Ecto neural progenitor cell (in vitro differentiated cells): ENCODE results near the gene SMURF1.

ENCODE experiments used
- DNase-seq: peaks from one replicate; pipeline ENCODE4 v3.0.0-alpha.2; 2018; ENCODE audit warnings: low spot score

Gene SMURF1

GRCh38 chr7:99098286-99098823 is 45.6 kb downstream of the SMURF1 start:
- no peak for DNase-seq

DNA sequence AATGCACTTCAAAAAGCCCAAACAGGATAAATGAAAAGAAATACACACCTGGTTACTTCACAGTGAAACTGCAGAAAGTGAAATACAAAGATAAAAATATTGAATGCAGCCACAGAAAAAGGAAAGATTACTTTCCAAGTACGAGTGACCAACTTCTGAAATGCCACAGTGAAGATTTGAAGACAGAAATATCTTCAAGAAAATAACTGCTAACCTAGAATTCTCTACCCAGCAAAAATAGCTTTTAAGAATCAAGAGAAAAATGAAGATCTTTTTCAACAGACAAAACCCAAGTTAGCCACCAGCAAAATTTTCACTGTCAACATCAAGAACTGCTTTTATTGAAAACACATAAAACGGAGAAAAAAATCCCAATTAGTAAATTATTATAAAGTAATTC is 46.2 kb downstream of the SMURF1 start:
- DNase-seq, result no peak

GRCh38 chr7:99096124-99096887 is 47.6 kb downstream of the SMURF1 start:
- DNase-seq, result no peak

GRCh38 chr7:99095698-99096097 is 48.2 kb downstream of the SMURF1 start:
- DNase-seq, result no peak

- DNase-seq, result no peak
Observed at GRCh38 chr7:99094401-99094800, 49.5 kb downstream of the SMURF1 start.

- DNase-seq, result no peak
Observed at GRCh38 chr7:99092064-99092720, 51.7 kb downstream of the SMURF1 start.

- DNase-seq, result no peak
Observed at GRCh38 chr7:99090771-99091542, 53.0 kb downstream of the SMURF1 start.

DNA sequence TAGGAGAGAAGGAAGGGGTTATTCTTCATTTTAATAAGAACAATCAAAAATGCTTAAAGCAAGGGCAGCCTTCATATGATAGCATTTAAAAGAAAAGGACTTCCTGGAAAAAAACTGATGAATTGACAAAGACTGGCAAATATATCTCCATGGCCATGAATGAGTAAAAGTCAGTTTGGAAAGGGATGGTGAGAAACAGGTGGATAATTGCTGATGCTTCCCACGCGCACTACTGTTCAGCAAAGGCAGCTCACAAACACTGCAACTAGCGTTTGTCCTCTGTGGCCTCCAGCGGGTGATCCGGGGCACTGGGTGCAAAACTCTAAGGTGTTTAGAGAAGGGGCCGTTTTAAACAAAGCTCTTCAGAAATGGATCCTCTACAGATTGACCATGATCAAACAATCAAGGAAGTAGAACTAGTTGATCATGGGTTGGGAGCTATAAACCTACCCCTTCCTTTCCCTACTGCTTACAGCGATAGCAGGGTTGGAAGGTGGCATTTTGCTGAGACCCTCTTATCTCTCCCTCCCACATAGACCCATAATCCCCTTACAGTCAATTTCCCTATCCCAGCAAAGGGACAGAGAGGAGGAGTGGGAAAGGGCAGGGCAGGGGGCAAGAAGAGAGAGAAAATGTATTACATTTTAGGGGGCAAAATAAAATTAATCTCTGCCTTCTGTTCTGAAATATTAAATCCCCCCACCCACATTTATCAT is 53.8 kb downstream of the SMURF1 start:
- DNase-seq, result no peak

DNA sequence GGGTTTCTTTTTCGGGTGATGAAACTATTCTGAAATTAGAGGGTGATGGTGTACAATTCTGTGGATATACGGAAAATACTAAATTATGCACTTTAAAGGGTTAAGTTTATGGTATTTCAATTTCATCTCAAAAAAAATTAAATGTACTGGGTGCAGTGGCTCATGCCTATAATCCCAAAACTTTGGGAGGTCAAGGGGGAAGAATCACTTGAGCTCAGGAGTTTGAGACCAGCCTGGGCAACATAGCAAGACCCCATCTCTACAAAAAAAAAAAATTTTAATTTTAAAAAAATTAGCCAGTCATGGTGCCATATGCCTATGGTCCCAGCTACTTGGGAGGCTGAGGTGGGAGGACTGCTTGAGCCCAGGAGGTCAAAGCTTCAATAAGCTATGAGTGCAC is 57.0 kb downstream of the SMURF1 start:
- no peak for DNase-seq

DNA sequence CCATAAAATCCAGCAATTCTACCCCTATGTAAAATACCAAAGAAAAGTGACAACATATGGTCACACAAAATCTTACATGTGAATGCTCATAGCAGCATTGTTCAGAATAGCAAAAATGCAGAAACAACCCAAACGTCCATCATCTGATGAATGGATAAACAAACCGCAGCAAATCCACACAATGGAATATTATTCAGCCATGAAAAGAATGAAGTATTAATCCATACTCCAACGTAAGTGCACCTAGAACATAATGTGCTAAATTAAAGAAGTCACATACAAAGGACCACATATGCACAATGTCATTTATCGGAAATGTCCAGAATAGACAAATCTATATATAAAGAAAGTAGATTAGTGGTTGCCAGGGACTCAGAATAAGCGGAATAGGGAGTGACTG is 57.4 kb downstream of the SMURF1 start:
- no peak for DNase-seq

DNA sequence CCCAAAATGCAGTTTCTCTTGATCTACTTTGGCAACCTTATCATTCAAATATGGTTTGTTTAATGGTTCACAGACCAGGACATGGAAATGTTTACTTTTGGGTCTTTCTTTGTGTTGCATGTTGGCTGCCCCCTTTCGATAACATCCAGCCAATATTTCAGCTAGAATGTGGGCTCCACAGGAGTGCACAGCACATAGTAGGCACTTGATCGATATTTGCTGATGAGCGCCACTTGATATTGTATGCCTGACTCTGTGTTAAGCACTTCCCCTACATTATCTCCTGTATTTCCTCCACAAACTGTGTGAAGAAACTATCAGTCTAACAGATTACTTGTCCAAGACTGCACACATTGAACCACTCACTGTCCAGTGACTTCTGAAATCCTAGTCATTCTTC is 60.2 kb downstream of the SMURF1 start:
- no peak for DNase-seq

DNA sequence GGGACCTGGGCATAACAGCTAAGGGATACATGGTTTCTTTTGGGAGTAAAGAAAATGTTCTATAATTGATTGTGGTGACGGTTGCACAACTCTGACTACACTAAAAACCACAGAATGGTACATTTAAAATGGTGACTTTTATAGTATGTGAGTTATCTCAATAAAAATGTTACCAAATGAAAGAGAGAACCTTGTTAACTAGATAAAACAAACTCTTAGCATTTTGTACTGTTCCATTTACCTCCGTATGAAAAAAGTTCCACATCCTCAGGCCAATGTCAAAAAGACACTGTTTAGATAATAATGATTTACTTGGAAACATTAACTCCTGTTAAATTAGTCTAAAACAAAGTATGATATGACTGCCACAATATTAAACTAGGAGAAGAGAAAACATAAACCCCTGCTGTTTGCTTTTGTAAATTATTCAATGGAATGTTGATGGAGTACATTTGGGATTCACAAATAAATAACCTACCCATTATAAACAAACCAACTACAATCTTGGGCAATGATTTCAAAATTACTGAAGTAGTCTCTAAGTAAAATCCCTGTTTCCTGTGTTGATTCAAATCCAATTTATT is 60.7 kb downstream of the SMURF1 start:
- DNase-seq, result no peak

DNA sequence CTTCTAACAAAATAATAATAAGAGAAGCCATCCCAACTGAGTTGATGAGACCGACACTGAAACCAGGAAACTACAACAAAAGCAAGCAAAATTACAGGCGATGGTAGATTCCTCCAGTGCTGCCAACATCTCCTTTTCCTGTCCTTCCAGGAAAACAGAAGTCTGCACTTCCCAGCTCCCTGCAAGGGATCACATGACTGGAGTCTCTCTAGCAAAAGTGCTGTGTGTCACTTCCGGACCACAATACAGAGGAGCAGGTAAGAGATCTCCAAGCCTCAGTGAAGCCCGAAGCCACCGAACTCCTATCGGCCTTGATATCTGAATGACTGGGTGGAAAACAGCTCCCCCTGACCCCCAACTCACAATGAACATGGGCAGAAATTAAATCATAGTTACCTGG is 63.2 kb downstream of the SMURF1 start:
- DNase-seq, result no peak

GRCh38 chr7:99079104-99079503 is 64.8 kb downstream of the SMURF1 start:
- no peak for DNase-seq

DNA sequence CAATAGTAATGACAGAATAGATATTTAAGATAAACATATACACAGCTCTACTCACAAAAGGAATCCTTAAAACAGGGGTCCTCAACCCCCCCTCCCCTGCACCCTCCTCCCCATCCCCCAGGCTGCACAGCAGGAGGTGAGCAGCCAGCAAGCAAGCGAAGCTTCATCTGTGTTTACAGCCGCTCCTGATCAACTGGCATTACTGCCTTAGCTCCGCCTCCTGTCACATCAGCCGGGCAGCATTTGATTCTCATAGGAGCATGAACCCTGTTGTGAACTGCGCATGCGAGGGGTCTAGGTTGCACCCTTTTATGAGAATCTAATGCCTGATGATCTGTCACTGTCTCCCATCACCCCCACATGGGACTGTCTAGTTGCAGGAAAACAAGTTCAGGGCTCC is 65.5 kb downstream of the SMURF1 start:
- DNase-seq, result no peak

- DNase-seq, result no peak
Observed at GRCh38 chr7:99076615-99077014, 67.3 kb downstream of the SMURF1 start.

DNA sequence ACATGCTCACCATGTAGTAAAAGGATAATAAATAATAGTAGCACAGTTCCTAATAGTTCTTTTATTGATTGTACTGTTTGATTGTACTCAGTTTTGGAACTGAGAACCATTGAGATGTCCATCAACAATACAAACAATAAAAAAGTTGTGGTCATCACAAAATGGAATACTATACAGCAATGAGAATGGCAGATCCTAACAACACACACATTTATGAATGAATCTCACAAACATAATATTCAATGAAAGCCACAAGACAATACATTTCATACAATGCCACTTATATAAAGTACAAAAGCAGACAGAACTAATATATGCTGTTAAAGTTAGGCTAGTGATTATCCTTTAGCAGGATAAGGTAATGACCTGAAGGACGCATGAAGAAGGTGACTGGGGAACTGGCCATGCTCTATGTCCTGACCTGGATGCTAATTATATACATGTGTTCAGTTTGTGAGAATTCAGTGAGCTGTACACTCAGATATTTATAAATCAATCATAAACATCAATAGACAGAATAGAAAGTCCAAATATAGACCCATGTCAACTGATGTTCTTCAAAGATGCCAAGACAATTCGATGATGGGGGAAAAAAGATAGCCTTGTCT is 70.0 kb downstream of the SMURF1 start:
- no peak for DNase-seq

- DNase-seq, result no peak
Observed at GRCh38 chr7:99072126-99072525, 71.8 kb downstream of the SMURF1 start.

DNA sequence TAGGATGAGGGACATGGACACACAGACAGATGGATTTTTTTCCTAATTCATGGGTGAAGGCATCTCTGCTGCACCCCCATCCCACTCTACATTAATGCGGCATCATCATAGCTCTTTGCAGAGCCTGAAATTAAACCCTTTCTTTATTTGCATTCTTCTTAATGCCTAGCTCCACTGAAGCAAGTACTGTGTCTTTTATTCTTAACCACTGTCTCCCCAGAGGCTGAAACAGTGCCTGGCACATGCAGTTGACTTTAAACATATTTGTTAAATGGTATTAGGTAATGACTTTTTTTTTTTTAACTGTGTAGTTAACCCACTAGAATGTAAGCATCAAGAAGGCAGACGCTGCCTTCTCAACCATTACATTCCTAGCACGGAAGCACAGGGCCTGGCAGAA is 73.5 kb downstream of the SMURF1 start:
- DNase-seq, result no peak

GRCh38 chr7:99061001-99061776 is 82.7 kb downstream of the SMURF1 start:
- DNase-seq, result no peak

GRCh38 chr7:99054781-99055180 is 89.1 kb downstream of the SMURF1 start:
- DNase-seq, result no peak
